Kidney glomerular epithelial cell (primary cell): ENCODE results near the gene FLRT1.

Experiments used
- DNase-seq: peaks from one replicate; lab custom pipeline; 2025; lab: John Stamatoyannopoulos, UW

Gene FLRT1

DNA sequence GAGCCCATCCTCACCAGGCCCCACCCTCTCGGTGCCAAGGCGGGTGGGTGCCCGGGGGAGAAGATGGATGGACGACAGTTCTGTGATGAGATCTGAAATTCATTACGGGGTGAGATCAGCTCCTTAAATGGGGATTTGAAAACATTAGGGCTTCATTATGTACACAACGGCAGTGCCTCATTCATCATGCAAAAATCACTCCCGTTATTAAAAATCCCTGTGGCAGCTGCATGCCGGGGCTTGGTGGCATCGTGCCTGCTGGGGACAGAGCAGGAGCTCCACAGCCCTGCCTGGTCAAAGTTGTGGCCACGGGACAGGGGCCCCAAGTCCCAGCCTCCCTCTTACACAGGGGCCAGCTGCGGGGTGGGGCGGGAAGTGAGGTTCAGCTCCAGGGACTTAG, 29.3 kb upstream of the FLRT1 start:
- no peak for DNase-seq

DNA sequence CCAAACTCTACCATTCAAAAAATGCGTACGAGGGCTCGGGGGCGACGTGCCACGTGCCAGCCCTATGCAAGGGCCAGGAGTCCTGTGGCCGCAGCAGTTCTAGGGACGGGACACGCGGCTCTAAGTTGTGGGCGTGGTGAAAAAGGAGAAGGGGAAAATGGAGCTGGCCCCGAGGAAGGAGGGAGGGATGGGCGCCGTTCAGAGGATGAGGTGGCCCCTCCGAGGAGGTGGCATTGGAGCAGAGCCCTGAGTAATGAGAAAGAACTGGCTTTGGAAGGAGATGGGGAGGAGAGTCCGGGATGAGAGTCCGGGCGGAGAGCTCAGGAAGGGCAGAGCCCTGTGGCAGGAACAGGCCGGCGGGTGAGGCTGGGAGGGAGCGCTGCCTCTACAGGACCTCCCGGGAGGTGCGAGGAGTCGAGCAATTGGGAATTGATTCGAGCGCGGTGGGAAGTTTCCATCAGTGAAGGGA, 28.5 kb upstream of the FLRT1 start:
- DNase-seq = no peak

DNA sequence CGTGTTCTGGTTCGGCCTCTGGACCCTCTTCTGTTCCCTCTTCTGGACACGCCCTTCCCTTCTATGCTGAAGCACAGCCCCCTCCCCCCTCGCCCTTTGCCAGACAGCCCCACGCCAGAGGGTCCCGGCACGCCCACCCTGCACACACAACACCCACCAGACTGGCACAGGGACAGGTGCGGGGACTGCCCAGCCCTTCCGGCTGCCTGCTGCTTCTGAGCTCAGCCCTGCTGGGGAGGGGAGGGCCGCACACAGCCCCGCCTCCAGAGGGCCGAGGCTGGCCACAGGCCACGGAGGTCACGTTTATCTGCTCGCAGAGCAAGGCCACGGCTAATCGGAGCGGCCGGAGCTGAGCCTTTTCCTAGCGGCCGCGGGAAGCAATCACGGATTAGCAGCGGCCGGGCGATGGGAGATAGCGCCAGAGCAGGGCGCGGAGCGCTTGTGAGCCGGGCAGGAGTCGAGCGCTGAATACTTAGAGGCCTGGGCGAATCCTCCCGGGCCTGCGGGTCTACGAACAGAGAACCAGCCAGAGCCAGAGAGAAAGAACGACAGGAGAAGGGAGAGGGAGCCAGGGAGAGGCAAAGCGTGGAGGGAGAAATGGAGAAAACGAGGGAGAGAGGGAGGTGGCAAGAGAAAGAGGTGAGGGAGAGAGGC, 28.0 kb upstream of the FLRT1 start:
- no peak for DNase-seq

DNA sequence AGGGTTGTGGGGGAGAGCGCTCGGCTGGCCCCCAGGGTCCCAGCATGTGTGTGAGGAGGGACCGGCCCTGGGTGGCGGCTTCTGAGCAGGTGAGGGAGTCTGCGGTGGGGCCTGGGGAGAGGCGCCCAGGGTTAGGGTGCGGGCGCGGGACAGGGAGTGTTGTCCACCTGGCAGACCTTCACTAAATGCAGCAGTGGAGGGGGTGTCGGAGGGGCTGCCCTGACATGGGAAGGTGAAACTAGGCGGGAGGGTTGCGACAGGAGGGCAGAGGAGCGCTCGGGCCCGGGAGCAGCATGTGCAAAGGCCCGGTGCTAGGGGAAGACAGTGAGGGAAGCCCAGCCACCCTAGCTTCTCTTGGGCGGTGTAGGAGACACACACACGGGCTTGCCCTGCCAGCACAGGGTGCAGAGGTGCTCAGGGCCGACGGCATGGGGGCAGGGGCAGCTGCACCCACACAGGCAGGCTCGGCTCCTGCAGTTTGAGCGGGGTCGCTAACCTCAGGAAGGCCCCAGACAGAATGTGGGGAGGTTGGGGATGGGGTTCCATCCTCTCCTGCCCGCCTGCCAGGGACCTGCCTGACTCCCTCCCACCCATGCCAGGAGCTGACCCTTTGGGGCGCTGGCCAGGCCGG, 27.3 kb upstream of the FLRT1 start:
- DNase-seq = no peak

DNA sequence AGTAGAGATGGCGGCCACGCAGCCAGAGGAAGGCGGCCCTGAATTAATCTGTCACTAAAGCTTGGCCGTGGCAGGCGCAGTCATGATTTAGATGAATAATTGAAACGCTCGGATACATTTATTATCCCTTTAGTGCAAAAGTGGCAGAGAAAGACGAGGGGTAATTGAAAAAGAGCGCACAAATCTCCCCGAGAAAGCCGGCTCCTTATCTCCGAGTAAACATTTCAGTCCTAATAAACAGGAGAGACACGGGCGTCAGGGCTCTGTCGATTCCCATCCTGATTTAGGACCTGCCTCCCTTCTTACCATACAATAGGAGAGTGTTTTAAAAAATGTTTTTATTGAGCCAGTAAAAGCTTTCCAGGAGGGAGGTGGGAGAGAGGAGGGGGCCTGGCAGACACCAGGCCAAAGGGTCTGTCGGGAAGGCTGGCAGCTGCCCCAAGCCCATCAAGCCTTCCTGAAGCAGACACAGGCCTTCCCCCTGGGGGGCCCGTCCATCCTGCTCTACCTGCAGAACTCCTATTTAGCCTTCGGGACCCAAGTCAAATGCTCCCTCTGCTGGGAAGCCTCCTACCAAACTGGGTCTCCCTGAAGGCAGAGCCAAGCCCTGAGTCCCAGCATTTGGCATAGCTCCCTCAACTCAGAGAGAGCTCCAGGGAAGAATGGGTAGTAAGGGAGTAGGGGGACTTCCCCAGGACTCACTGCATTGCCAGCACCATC, 26.7 kb upstream of the FLRT1 start:
- DNase-seq = no peak

DNA sequence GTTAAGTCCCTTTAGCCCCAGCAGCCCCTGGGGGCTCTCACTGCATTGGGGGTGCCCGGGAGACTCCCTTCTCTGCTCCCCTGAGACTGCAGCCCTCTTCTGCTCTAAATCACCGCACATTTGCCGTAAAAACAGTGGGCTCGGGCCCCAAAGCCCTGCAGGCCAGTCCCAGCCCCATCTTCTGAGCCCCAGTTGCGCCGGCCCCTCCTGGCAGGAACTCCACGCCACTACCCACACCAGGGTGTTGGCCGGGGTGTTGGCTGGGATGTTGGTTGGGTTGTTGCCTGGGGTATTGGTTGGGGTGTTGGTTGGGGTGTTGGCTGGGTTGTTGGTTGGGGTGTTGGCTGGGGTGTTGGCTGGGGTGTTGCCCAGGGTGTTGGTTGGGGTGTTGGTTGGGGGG, 26.0 kb upstream of the FLRT1 start:
- no peak for DNase-seq

DNA sequence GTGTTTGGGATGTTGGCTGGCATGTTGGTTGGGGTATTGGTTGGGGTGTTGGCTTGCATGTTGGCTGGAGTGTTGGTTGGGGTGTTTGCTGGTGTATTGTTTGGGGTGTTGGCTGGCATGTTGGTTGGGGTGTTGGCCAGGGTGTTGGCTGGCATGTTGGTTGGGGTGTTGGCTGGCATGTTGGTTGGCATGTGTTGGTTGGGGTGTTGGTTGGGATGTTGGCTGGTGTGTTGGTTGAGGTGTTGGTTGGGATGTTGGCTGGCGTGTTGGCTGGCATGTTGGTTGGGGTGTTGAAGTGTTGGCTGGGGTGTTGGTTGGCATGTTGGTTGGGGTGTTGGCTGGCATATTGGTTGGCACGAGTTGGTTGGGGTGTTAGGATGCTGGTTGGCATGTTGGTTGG, 24.9 kb upstream of the FLRT1 start:
- DNase-seq = no peak

DNA sequence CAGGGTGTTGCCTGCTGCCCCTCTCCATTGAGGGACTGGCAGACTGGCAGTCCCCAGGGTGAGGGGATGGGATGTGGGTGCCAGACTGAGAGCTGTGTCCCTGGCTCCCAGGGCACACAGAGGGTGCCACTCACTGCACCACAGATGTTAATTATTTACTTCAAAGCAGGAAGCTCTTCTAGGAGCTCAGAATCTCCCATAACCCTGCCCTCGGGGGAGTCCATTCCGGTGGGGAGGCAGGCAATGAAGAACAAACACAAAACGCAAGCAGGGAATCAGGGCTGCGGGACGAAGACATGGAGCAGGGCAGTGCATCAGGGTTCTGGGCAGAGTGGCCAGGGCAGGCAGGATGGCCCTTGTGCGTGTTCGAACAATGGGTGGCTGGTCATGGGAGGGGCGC, 24.4 kb upstream of the FLRT1 start:
- no peak for DNase-seq

DNA sequence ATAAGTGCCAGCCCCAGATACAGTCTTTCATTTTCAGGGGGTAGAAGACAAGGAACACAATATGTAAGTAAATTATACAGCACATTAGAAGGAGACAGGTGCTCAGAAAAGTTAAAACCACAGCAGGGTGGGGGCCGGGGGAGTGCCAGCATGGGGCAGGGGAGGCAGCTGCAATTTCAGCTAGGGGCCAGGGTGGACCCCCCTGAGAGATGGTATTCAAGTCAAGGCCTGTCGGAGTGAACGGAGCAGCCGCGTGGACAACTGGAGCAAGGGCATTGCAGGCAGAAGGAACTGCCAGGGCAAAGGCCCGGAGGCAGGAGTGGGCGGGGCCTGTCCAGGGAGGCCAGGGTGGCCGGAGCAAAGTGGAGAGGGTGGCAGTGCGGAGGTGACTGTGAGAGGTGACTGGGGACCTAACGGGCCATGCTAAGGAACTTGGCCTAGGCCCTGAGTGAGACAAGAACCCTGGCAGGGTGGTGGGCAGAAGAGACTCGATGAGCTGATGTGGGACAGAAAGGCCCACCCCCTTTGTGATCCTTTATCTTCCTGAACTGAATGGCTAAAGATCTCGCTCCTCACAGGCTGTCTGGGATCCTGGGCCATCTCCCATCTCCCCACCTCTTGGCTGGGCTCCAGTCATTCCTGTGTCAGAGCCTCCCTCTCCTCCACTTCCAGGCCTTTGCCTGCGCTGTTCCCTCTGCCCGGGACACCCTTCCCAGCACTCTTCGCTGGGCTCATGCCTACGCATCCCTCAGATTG, 22.4 kb upstream of the FLRT1 start:
- no peak for DNase-seq

DNA sequence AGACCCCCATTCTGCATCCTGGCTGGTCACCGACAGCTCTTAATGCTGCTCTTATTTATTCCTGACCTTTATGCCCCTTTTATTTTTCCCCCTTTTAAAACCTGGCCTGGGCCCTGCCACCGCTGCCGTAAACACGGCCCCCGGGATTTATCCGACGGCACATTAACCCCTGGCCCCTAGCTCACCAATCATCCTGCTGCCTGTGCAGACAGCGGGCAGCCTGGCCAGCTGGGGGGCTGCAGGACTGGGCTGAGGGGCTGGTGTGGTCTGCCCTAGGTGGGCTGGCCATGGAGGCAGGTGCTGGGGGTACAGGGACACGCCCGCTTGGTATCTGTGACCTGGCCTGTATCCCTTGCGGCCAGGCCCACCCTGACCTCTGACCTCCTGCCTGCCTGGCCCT, 21.4 kb upstream of the FLRT1 start:
- DNase-seq = no peak

DNA sequence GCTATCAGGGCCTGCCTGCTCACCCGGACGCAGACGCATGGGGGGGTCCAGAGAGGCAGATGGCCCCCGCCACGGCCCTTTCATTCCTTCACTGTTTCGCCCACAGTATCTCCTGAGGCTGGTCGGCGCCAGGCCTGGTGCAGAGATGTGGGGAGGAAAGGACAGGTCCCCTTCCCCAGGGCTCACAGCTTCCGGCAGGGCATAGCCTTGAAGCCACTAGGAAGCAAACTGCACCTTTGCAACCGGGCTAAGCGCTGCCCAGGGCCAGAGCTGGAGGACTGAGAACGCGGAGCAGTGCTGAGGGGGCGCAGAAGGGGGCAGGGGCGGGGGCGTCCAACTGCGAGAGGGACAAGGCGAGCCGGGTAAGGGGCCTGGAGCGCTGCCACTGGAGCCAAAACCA, 20.2 kb upstream of the FLRT1 start:
- DNase-seq = no peak

DNA sequence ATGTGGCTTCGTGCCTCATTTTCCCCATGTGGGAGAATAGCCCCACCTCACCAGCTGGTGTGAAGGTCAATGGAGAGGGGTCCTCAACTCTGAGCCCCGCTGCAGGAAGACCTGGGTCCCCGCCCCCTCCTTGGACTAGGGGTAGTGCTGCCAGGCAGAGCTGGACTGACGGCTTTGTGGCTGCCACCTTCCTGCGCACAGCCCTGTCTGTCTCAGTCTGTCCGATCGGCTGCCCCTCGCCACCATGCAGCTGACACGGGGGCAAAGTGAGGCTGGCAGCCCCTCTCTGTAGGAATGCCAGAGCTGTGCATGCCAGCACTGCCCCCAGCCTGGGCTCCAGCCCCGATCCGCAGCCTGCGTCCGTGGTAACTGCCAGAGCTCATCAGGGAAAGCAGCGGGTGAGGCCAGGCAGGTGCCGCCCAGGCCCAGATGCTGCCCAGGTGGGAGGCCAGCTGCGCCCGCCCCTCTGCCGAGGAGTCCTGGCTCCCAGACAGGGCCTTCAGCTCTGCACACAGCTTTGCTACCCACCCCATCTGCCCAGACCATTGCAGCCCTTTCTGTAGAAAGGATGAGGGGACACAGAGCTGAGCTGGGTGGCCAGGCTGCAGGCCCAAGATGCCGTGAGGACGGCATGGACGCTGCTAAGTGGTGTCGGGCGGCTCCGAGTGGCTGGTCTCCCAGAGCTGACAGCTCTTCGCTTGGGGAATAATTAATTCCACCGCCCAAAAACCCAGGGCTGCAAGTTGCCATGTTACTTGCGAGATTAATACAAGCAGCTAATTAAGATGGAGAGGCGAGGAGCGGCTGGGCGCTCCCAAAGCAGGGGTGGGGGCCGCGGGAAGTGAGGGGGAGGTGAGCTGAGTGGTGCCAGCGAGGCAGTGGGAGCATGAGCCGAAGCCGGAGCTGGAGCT, 19.5 kb upstream of the FLRT1 start:
- no peak for DNase-seq

DNA sequence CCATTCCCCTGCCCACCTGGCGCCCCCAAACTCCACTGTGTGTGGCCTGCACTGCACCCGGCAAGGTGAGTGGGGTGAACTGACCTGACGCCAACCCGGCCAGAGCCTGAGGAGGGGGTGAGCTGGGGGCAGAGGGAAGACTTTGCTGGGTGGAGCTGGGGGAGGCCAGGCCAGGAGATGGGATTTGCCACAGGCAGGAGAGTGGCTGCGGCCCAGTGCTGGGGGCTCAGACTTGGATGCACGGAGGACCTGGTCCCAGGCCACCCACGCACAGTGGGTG, 17.8 kb upstream of the FLRT1 start:
- no peak for DNase-seq

DNA sequence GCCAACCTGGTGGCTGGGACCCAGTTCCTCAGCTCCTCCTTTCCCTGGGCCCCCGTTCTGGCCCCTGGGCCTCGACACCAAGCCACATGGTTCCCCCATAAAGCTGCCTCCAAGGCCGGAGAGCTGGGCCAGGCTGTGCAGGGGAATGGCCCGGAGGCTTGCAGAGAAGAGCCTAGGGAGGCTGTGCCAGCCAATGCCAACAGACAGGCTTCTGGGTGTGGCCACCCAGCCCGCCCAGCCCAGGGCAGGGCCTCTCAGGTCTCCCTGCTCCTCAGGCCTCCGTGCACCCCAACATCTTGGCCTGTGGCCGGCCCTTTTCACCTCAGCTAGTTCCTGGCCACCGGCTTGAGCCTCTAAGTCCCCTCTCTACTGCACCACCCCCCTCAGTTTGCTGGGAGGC, 17.4 kb upstream of the FLRT1 start:
- DNase-seq = no peak

DNA sequence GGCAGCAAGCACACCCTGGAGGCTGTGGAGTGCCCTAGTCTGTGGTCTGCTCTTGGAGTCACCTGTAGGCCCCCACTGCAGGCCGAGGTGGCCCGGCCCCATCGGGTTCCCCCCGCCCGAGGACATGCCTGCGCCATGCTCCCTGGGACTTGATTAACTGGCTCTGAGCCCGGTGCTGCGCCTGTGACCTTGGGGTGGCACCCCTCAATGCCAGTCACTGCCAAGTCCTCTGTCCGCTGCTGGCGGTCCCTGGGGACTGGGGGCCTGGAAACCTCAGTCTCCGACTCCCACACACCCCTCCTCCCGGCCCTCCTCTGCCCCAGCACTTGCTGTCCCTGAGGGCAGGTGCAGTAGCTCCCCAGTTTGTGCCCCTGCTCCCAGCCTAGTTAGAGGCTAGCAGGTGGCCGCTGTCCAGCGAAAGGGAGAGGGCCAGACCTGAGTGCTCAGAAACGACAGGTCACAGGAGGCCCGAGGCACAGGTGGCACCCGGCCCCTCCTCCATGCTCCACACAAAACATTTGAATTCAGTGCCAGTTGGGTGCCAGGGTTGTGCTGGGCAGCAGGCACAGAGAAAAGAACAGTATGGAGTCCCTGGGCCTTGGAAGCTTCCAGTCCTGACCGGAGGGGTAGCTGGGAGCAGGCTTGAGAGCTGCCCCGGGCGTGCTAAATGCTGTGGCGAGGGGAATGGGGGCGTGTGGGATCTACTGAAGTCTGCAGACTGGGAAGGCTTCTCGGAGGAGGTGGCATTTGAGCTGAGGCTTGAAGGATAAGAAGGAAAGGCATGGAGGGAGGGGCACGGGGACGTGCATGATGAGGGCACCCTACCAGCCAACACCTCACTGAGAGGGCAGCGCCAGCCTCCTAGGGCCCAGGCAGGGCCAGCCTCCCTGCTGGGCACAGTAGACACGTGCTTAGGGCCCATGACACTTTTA, 16.4 kb upstream of the FLRT1 start:
- DNase-seq = no peak

DNA sequence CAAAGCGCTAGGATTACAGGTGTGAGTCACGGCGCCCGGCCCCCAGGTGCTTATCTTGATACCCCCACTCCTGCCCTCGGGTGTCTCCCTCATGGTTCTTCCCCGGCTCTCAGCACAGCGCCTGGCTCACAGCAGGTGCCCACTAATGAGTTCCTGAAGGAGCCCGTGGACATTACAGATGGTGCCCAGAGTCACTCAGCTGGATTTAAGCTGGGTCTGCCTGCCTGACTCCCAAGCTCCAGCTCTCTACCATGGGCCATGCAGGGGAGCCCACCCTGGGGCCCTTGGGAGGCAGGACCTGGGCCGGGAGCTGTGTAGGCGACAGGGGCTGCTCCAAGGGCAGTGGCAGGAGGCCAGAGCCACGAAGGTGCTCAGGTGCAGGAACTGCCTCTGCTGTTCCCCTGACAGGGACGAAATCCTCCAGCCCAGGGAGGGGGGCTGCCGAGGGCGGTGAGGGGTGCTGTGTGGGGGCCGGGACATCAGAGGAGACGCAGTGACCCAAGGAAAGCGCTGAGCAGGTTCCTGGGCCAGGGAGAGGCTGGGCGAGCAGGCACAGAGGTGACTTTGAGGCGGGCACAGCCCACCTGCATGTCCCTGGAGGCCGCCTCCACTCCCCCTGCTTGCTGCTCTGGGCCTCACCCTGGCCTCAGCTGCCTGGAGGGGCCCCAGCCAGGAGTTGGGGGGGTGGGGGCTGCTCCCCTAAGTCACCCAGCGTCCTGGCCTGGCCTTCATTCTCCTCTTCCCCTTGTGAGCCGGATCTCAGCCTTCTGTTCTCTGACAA, 14.6 kb upstream of the FLRT1 start:
- DNase-seq = no peak

DNA sequence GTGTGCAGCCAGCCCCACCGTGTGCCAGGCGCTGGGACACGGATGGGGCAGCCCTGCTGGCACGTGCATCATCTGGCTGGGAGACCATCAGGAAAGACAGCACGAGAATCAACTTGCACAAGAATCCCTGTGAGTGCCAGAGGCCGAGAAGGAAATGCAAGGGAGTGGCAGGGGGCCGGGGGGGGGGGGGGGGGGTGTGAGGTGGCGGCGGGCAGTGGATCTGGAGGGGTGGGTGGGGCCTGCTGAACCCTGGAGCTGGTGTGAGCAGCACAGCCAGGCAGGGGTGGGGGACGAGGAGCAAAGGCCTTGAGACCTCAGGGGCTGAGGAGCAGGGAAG, 14.0 kb upstream of the FLRT1 start:
- DNase-seq = no peak

DNA sequence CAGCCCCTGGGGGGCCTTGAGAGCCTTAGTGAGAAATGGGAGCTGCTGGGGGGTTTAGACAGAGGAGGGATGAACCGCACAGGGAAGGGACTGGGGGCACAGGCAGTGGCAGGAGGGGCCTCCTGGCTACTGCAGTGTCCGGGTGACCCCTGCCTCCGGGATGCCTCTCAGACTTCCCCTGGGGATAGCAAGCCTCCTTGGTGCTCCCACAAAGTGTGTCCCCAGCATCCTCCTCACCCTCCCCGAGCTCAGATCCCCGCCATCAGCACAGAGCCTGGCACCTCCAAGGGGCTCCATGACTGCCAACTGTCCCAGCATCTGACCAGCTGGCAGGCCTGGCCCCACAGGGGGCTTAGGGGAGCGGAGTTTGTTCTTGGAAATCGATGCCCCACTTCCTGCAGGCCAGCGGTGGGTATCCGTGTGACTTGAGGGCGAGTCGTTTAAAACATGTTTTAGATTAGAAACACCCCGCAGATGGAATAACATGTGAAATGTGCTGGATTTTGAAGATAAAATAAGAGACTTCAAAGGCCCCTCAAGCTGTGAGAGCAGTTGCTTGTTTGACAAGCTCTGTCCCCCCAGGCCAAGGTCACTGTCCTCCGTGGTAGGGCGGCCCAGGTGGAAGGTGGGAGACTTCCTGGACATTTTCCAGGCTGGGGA, 13.5 kb upstream of the FLRT1 start:
- no peak for DNase-seq
